Transverse colon (tissue), 4 donors: ENCODE data around the gene RFTN1. TPM values are rescaled to one million over a fixed set of nuclear protein-coding genes. Genes with fewer than 3 reads are reported as not detected.

Source experiments
- DNase-seq: peaks from one replicate; pipeline ENCODE4 v3.0.0-alpha.2; 2019
- H3K27ac ChIP-seq, 4 donors: fragments of 200-600 bp; sonication (generic); 2 replicates each; pipeline ENCODE4 v1.5.1; 2016 to 2018; ENCODE audit warnings: inconsistent platforms in 4 of 4
- H3K27me3 ChIP-seq: fragments of 200-600 bp; sonication (generic); 2 replicates; pipeline ENCODE4 v1.5.1; 2017; ENCODE audit warnings: inconsistent platforms
- H3K36me3 ChIP-seq, 4 donors: fragments of 200-600 bp; sonication (generic); 2 replicates each; pipeline ENCODE4 v1.5.1; 2017 to 2019; ENCODE audit warnings: inconsistent platforms in 4 of 4
- H3K4me1 ChIP-seq, 4 donors: fragments of 200-600 bp; sonication (generic); 2 replicates each; pipeline ENCODE4 v1.5.1; 2017 to 2020; ENCODE audit warnings: inconsistent platforms in 4 of 4
- H3K4me3 ChIP-seq, 4 donors: fragments of 200-600 bp; sonication (generic); 1 replicate in 1 of 4; 2 replicates in 3 of 4; pipeline versions ENCODE4 v1.5.1 to v1.6.1; 2017 to 2019; ENCODE audit warnings: inconsistent platforms in 4 of 4
- H3K9me3 ChIP-seq, 2 donors: fragments of 200-600 bp; sonication (generic); 2 replicates each; pipeline ENCODE4 v1.5.1; 2017 to 2019; ENCODE audit warnings: inconsistent platforms in 2 of 2
- EP300 ChIP-seq: sonication (generic); formaldehyde crosslinking; IDR thresholded peaks from one replicate; pipeline ENCODE4 v1.6.1; 2017; ENCODE audit warnings: antibody characterized with exemption, low read depth
- POLR2A ChIP-seq: fragments of 450-650 bp; IDR thresholded peaks from one replicate; pipeline ENCODE4 v1.6.1; 2016; ENCODE audit warnings: antibody characterized with exemption, mild to moderate bottlenecking, moderate library complexity
- POLR2AphosphoS5 ChIP-seq, 3 donors: sonication (generic); formaldehyde crosslinking; IDR thresholded peaks; one replicate each; pipeline ENCODE4 v1.6.1; 2016; ENCODE audit warnings: antibody characterized with exemption in 3 of 3
- WGBS, 2 donors: methylation state at CpG; one replicate each; pipeline ENCODE4 v1.1.5; 2018; ENCODE audit warnings: low coverage in 1 of 2; 5-methylcytosine and 5-hydroxymethylcytosine counted together
- in situ Hi-C, 4 donors: fragments of 200-750 bp; cut with MboI; loops; one replicate each; pipeline versions ENCODE4 v1.15.0 to v1.15.1; 2017; ENCODE audit warnings: low sequenced_read_pairs in 3 of 4, low pct_ligation_motif_present in 1 of 4, low pct_unique_long_range_greater_than_20kb in 1 of 4
- intact Hi-C: fragments of 100-400 bp; cut with DNase I; formaldehyde crosslinking; loops from one replicate; pipeline ENCODE4 v1.15.1; 2023; ENCODE audit warnings: low total_unique reads
- total RNA-seq, 4 donors: library from RNA; depleted of rRNA; stranded (reverse); fragments of >200 nt; gene quantifications; one replicate each; pipeline ENCODE4 v1.1.0, GENCODE V29; 2016
- TF ChIP-seq, protein P1 (sequence below), 5 experiments: fragments of 200-600 bp in 3 of 5; fragments of 450-650 bp in 2 of 5; sonication (generic) in 3 of 5; IDR thresholded peaks; 1 replicate in 2 of 5; 2 replicates in 3 of 5; pipeline ENCODE4 v1.5.1; 2016 to 2017; ENCODE audit warnings: antibody characterized with exemption in 5 of 5, inconsistent platforms in 3 of 5, mild to moderate bottlenecking in 2 of 5, moderate library complexity in 1 of 5

RFTN1 gene
- total RNA-seq, 4 donors from 2014 or later = 6.7 to 25.7 (median 15.7) TPM

DNA sequence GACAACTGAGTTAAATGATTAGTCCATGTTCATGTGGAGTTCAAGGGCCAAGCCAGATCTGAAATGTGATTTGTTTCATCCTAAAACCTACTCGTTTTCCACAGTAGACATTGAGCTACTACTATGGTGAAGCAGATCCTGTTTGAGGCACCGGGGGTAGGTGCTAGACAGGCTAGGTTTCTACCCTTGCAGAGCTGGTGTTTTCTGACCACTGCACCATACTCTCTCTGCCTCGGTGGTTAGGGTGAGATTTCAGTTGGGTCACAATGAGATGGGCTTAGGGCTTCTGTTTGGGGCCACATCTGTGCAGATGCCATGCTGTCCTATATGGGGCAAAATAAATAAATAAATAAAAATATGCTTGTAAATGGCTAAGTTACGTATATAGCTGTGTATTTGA lies 149.2 kb downstream of the RFTN1 start:
- 79 to 92% methylated on average over 3 to 4 of the region's 4 CpGs for WGBS, 2 donors
- DNase-seq = no peak
- TF ChIP-seq, protein P1, sequence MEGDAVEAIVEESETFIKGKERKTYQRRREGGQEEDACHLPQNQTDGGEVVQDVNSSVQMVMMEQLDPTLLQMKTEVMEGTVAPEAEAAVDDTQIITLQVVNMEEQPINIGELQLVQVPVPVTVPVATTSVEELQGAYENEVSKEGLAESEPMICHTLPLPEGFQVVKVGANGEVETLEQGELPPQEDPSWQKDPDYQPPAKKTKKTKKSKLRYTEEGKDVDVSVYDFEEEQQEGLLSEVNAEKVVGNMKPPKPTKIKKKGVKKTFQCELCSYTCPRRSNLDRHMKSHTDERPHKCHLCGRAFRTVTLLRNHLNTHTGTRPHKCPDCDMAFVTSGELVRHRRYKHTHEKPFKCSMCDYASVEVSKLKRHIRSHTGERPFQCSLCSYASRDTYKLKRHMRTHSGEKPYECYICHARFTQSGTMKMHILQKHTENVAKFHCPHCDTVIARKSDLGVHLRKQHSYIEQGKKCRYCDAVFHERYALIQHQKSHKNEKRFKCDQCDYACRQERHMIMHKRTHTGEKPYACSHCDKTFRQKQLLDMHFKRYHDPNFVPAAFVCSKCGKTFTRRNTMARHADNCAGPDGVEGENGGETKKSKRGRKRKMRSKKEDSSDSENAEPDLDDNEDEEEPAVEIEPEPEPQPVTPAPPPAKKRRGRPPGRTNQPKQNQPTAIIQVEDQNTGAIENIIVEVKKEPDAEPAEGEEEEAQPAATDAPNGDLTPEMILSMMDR (IDR thresholded peaks at IDR 0.05) = no peak
- TF ChIP-seq POLR2A = no peak
- TF ChIP-seq EP300 = no peak
- TF ChIP-seq POLR2AphosphoS5 (IDR thresholded peaks at IDR 0.05) = no peak
- no peaks in the 10 kb centered on the region for H3K27me3 ChIP-seq
- no peaks in the 10 kb centered on the region for H3K4me1 ChIP-seq
- no peaks in the 10 kb centered on the region for H3K9me3 ChIP-seq
- H3K27ac ChIP-seq = no peak overlapping the region
- H3K4me3 ChIP-seq = no peak overlapping the region
- in situ Hi-C loops = no loop called here
- no peaks in the 10 kb centered on the region for H3K36me3 ChIP-seq
- intact Hi-C loops = no loop called here

DNA sequence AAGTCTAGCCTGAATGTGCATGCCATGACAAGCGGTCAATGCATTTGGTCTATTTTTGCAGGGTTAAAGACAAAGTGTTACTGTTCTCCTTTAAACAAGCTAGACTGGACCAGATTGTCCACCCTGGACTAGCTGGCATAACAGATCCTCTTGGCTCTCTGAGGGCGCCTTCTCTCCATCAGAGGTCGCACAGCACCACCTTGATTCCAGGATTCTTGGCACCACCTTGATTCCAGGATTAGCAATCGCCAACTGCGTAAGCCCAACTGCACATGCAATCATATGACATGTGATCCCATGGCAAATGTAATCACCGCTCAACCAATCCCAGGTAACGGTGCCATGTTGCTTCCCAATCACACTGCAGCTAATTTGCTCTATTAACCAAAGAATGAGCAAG lies 149.9 kb downstream of the RFTN1 start:
- TF ChIP-seq EP300 = no peak
- TF ChIP-seq, protein P1 (IDR thresholded peaks at IDR 0.05) = no peak
- no peak for TF ChIP-seq POLR2AphosphoS5 (IDR thresholded peaks at IDR 0.05)
- no peak for TF ChIP-seq POLR2A
- H3K9me3 ChIP-seq = no peaks in the 10 kb centered on the region
- H3K27ac ChIP-seq = no peak overlapping the region
- 95 to 100% methylated on average over 1 to 7 of the region's 7 CpGs for WGBS, 2 donors
- in situ Hi-C loops (no loop called here), intact Hi-C loops (no loop called here)
- no peak for DNase-seq
- no peaks in the 10 kb centered on the region for H3K27me3 ChIP-seq
- H3K4me1 ChIP-seq = no peaks in the 10 kb centered on the region
- H3K4me3 ChIP-seq = no peak overlapping the region
- H3K36me3 ChIP-seq = no peaks in the 10 kb centered on the region

DNA sequence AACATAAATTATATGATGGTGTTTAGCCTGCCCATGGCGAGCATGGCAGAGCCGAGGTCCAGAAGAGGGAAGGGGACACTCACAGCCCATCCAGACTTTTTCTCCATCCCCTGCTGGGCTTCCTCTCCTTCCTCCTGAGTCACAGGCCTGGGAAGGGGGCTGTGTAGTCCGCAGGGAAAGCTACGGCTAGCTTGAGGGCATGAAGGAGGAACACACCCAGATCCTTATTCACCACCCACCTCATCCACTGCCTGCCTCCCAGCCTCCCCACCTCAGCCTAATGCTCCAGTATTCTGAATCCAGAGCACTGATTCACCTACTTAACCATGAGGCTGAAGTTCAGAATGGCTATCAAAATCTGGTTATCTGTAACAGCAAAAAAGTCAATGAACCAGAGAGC lies 150.7 kb downstream of the RFTN1 start:
- WGBS, 2 donors = 84 to 93% methylated on average over 2 to 4 of the region's 4 CpGs
- no peak for TF ChIP-seq EP300
- TF ChIP-seq POLR2A = no peak
- TF ChIP-seq, protein P1 (IDR thresholded peaks at IDR 0.05) = no peak
- TF ChIP-seq POLR2AphosphoS5 (IDR thresholded peaks at IDR 0.05) = no peak
- Histone ChIP-seq H3K36me3 (no peaks in the 10 kb centered on the region), H3K27me3 (no peaks in the 10 kb centered on the region), H3K4me3 (no peak overlapping the region), H3K4me1 (no peaks in the 10 kb centered on the region), H3K9me3 (no peaks in the 10 kb centered on the region), H3K27ac (no peak overlapping the region)
- in situ Hi-C loops (no loop called here), intact Hi-C loops (no loop called here)
- no peak for DNase-seq

DNA sequence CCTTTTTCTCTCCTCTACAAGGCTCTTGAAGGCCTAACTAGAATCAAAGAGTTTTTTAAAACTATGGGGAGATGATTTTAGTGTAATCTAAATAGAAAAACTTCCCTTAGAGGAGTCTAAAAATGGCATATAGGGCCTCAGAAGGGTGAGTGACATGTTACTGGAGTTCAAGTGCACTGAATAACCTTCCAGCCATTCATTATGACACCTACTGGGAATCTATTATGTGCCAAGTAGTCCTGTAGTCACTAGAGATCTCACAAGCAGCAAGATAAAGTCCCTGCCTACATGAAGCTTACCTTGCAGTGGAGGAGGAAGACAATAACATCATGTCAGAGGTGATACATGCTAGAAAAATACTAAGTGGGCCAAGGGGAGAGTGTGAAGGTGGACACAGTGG lies 152.4 kb downstream of the RFTN1 start:
- intact Hi-C loops (no loop called here), in situ Hi-C loops (no loop called here)
- Histone ChIP-seq H3K9me3 (no peaks in the 10 kb centered on the region), H3K4me3 (no peak overlapping the region), H3K4me1 (no peaks in the 10 kb centered on the region), H3K36me3 (no peaks in the 10 kb centered on the region), H3K27me3 (no peaks in the 10 kb centered on the region), H3K27ac (no peak overlapping the region)
- DNase-seq = no peak
- TF ChIP-seq EP300 (no peak), POLR2A (no peak), POLR2AphosphoS5 (IDR thresholded peaks at IDR 0.05) (no peak)
- TF ChIP-seq, protein P1 (IDR thresholded peaks at IDR 0.05) = no peak
